ENCODE measurements around the gene PCK2.
"Not testable (repeated sequence)": the region's sequence is repeated elsewhere in the genome, so short reads cannot be mapped to it uniquely, and the experiment has no call there.

PCK2 gene

DNA sequence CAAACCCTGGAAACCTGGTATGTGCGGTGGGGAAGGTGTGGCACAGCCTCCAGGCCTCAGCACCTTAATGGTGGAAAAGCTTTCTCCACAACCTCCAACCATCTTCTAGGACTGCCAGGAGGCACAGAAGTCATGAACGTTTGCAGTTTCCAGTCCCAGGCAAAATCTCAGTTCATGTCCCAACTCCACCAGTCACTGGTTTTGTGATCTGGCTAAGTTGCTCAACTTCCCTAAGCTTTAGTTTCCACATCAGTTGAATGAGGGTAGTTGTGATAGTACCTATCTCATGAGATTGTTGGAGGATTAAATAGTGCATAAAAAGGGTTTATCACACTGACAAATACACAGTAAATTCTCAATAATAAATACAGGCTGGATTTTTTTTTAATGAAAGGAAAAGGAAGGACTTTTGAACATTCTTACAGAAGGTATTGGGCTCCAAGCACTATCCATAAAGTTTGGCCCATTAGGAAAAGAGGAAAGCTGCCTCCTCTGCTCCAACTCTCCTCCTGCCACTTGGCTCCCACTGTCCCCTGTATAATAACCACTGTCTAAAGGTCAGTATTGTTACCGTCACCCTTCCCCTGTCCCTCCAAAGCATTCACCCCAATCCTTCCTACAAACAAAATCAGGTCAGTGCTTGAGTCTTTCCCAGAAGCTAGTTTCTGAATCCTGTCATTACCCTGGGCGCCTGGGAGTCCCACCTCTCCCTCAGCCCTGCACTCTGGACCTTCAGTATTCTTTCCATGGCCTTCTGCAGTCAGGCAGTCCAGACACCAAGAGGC is 6.3 kb downstream of the PCK2 start:
- in situ Hi-C loops (cut with HindIII; ENCODE audit: low sequenced_read_pairs): no loop called here
- no peak overlapping the region for H3K4me3 ChIP-seq (ENCODE audit: low read depth, low read length)
- no peak for DNase-seq (ENCODE audit: low read depth)
- TF ChIP-seq CTCF (IDR thresholded peaks at IDR 0.05; ENCODE audit: low read depth, low read length, missing control alignments): no peak

DNA sequence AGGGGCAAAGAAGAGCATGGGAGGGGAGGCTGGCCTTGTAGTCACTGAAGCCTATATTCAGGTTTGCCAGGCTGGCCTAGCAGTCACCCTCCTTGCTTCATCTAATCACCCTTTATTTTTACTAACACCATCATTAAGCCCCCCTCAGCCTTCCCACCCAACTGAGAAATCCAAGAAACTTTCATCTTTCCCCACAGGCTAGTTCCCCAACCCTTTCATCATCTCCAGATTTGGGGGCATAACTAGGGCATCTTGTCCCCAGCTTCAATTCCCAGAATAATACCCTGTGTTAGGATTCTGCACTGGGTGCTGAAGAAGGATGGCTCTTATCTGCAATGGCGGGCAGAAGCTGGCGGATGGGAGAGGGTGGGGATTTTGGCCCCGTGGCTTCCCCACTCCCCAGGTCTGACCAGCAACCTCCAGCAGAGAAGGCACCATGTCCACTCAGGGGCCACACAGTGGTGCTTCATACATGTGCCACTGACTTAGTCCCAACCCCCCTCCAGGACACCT is 6.9 kb downstream of the PCK2 start:
- TF ChIP-seq CTCF (IDR thresholded peaks at IDR 0.05; ENCODE audit: low read depth, low read length, missing control alignments): no peak
- in situ Hi-C loops (cut with HindIII; ENCODE audit: low sequenced_read_pairs): no loop called here
- no peak for DNase-seq (ENCODE audit: low read depth)
- no peak overlapping the region for H3K4me3 ChIP-seq (ENCODE audit: low read depth, low read length)

DNA sequence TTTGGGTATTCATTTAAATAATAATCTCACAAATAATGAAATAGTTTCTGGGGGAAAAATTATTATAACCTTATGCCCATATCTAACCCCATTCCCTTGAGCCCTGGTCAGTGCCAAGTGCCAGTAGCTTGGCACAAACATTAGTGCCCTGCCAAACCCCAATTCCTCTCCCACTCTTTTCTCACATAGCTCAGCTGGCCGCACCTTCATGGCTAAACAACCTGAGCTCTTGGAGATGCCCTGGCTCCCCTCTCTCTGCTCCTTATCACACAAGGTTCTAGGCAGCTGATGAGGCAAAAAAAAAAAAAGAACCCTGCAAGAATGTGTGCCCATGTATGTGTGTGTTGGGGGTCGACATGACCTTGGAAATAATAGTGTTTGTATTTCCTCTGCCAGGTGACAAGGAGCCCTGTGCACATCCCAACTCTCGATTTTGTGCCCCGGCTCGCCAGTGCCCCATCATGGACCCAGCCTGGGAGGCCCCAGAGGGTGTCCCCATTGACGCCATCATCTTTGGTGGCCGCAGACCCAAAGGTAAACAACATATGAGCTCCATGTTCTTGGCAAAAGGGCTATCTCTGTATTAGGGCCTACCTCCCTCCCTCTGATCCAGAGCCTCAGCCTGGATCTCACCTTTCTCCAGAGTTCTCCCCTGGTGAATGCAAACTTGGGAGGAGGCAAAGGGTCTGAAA is 8.4 kb downstream of the PCK2 start:
- H3K4me3 ChIP-seq (ENCODE audit: low read depth, low read length): no peak overlapping the region
- in situ Hi-C loops (cut with HindIII; ENCODE audit: low sequenced_read_pairs): no loop called here
- no peak for TF ChIP-seq CTCF (IDR thresholded peaks at IDR 0.05; ENCODE audit: low read depth, low read length, missing control alignments)
- DNase-seq (ENCODE audit: low read depth): no peak

DNA sequence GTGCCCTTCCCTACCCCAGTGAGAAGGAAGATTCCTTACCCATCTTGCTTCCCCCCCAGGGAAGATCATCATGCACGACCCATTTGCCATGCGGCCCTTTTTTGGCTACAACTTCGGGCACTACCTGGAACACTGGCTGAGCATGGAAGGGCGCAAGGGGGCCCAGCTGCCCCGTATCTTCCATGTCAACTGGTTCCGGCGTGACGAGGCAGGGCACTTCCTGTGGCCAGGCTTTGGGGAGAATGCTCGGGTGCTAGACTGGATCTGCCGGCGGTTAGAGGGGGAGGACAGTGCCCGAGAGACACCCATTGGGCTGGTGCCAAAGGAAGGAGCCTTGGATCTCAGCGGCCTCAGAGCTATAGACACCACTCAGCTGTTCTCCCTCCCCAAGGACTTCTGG is 9.3 kb downstream of the PCK2 start:
- no peak for TF ChIP-seq CTCF (IDR thresholded peaks at IDR 0.05; ENCODE audit: low read depth, low read length, missing control alignments)
- DNase-seq (ENCODE audit: low read depth): no peak
- no peak overlapping the region for H3K4me3 ChIP-seq (ENCODE audit: low read depth, low read length)
- in situ Hi-C loops (cut with HindIII; ENCODE audit: low sequenced_read_pairs): no loop called here

GRCh38 chr14:24105609-24106239 is 11.6 kb downstream of the PCK2 start:
- in situ Hi-C loops (cut with HindIII; ENCODE audit: low sequenced_read_pairs); H3K4me3 ChIP-seq (ENCODE audit: low read depth, low read length); DNase-seq (ENCODE audit: low read depth): not testable (repeated sequence)

DNA sequence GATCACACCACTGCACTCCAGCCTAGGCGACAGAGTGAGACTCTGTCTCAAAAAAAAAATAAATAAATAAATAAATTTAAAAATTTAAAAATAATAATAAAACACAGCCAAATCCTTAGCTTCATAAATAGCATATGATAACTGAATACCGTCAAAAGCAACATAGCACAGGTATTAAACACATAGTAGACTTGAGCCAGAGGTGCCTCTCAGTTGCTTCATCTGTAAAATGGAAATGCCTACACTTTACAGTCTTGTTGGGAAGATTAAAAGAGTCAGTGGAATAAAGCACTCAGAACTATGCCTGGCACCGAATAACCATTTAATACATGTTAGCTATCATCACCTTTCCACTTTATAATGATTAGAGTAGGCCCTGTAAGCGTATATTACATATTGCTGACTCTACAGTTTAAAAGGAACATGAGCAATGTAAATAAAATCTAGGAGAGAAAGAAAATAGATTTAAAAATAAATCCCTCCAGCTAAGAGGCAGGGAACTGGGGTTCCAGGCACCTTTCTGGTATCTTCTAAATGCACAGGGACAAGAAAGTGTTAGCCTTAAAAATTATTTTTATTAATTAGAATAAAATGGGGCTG is 12.7 kb downstream of the PCK2 start:
- TF ChIP-seq CTCF (IDR thresholded peaks at IDR 0.05; ENCODE audit: low read depth, low read length, missing control alignments): no peak
- in situ Hi-C loops (cut with HindIII; ENCODE audit: low sequenced_read_pairs): no loop called here
- H3K4me3 ChIP-seq (ENCODE audit: low read depth, low read length): no peak overlapping the region
- DNase-seq (ENCODE audit: low read depth): no peak

Measured in astrocyte of the cerebellum (primary cell).